Activated CD4-positive, alpha-beta T cell treated with anti-CD3 and anti-CD28 coated beads for 1 hour (primary cell): ENCODE data around the gene DOCK10.

Source experiments
- DNase-seq: peaks from one replicate; pipeline ENCODE4 v3.0.0-alpha.2; 2020

The DOCK10 gene

DNA sequence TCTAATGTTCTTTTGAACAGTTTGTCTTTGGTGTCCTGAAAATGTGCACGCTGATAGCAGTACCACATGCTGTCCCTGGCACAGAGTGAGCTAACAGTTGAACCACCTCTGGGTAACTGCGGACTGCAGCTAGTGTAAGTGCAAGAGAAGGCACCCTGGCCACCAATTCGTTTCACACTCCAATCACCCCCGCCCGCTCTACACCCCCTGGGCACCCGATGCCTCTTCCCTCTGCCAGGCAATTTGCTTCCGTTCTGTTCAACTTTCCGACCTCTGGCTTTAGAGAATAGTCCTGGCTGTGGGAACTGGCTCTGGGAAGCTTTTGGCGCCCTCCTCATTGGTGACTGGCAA lies 1.4 kb downstream of the DOCK10 start:
- no peak for DNase-seq

DNA sequence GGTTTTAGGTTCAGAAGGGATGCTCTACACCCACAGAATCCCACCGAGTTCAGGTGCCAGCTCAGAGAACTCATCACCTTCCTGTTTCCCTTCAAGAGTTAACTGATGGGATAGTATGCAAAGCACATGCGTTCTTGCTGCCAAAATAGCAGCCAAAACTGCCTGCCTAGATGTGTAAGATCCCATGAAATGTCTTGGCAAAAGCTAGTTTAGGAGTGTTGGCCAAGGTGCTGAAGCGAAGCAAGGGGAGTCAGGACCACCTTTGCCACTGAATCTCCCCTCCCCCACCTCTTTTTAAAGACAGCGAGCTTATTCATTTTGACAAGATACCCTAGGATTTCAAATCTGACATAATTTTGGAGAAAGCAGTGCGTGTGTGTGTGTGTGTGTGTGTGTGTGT lies 2.1 kb downstream of the DOCK10 start:
- DNase-seq: no peak

DNA sequence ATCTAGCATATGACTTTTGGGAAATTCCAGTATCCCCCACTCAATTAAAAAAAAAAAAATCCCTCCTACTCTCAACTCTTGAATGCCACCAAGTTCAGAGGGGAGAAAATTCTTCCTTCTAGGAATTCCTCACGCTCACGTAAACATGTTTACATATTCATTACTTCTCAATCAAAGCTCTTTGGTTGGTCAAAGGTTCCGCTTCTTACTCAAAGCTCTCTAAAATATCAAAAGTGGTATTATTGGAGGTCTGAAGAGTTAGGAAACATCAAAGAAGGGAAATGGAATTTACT lies 4.1 kb downstream of the DOCK10 start:
- no peak for DNase-seq

DNA sequence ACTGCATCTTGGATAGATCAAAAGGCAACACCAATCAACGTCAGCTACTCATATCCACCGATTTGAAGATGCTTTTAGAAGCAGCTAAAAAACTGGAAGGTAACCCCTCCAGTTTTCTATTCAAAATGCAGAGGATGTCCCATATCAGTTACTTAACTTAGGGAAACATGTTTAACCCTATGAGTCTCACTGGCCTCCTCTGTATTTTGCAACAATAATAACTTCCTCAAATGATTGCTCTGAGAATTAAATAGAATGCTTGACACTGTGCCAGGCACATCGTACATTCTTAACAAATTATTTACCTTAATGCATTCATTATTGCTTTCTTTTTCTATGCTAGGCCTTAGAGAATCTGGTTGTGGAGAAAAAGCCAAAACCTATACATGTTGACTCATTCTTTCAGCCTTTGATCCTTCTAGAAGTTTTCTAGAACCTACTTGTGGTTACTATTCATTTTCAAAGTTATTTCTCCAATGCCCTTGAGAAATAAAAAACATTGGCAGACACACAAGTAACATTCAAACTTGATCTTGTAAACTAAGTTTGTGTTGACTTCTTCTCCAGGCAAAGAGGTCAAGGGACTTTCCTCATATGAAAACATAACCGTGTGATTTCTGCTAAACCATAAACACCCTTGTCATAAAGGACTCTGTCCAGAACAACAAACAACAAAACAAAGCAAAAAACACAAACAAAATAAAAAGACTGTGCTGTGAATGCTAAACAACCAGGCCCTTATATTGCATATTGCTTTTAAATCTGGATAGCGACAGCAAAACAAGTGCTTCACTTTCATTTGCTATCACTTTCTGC lies 4.6 kb downstream of the DOCK10 start:
- no peak for DNase-seq

DNA sequence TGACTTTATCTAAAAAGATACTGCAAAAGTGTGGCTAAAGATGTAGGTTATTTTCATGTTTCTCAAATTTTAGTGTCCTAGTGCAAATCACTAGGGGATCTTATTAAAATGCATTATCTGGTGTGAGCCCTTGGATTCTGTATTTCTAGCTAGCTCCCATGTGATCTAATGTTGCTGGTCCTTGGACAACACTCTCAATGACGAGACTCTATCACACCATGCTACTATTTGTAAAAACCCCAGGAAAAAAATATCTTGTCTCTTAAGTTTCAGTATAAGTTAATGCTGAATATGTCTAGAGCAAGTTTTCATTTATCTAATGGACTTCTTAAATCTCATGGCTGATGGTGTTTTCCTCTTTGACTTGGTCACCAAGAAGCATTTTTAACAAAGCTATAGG lies 5.8 kb downstream of the DOCK10 start:
- no peak for DNase-seq

DNA sequence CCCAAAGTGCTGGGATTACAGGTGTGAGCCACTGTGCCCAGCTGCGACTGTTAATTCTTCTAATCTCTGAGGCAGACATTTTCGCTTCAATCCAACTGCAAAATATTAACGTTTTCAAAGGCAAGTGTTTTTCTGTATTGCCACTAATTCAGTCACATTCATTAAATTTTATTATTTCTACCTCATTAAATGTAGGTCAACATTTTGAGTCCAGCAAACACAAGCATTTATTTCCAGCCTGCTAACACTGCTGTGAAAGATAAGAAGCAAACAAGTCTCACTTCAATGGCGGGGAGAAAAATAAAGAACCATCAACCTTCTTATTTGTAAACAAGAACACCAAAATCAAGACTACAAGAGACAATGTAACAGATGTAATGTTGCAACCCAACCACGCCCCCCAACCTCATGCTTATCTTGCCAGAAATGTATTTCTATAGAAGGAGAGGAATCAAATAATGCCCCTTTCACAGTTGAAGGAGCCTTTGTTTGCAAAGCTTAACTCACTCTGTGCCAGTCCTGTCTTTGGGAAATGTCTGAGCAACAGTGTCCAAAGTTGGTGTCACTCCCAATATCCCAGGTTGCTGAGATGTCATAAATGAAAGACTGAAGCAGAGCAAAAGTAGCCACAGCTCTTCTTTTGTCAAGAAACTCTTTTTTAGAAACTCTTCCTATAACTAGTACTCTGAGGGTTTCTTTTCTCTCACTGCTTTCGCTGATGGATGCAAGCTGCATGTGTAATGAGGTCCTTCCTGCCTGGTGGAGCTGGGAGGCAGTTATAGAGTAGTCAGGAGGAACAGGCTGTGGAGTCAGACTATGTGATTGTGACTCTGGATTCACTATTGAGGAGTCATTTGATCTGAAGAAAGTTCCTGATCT lies 8.6 kb downstream of the DOCK10 start:
- DNase-seq: no peak

DNA sequence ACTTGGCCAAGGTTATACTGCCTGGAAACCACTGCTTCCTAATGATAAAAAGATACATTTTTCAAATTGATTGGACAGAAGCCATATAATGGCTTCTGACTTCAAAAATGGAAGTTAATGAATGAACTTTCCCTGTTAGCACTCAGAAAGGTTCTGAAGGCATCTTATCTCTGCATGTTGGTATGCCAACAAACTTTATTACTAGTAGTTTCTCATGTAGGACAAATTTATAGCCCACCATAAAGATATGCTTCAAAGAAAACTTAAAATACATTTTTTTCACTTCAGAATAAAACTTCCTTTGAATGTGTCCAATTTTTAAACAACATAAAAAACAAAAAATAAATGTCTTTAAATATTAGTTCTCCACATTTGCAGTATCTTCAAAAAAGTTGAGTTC lies 10.0 kb downstream of the DOCK10 start:
- no peak for DNase-seq

DNA sequence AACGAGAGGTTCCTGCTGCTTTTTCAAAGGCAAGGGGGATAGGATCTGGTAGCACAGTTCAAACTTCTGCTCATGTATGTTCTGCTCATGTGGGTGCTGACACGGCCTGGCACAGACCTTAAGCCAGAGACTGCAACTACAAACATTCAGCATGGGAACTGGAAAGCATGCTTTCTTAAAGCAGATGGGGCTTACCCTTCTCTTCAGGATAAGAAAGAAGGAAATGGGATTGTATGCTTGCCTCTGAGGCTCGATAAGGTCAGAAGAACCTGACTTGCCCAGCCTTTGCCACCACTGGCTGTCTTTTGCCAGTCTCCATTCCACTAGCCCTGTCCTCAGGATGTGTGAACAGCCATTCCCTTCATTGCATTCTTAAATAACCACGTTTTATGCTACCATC lies 10.7 kb downstream of the DOCK10 start:
- DNase-seq: no peak

DNA sequence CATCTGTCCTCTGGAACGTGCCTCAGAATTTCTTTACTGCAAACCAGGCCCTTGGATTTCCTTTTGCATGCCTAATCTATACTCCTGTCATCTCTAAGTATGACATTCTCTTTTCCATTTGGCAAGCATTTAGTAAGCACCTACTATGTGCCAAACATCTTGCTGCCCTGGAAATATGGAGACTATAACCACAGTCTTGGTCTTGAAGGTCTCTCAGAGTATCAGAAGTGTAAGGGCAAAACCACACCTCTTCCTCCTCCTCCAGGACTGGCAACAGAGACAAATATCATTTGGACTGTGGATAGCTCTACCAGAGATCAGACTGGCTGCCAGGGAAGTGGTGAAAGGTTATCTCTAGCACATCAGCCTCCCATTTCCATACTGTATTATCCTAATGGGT lies 11.4 kb downstream of the DOCK10 start:
- no peak for DNase-seq

DNA sequence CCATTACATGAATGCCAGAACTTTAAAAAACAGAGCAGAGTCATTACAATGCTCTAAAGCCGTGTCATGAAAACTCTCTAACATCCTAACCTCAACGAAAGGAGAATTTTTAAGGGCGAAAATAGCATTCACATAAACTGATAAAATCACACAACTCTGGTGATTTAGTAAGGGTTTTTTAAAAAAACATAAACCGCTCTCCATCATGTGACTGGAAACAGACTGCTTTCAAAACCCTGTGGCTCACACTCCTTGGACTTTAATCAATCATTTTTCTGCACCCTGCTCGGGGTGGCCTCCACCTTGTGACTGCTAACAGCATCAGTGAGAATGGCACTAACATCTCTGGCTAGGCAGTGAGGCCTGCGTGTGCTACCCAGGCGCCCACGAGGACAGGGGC lies 12.1 kb downstream of the DOCK10 start:
- DNase-seq: no peak

DNA sequence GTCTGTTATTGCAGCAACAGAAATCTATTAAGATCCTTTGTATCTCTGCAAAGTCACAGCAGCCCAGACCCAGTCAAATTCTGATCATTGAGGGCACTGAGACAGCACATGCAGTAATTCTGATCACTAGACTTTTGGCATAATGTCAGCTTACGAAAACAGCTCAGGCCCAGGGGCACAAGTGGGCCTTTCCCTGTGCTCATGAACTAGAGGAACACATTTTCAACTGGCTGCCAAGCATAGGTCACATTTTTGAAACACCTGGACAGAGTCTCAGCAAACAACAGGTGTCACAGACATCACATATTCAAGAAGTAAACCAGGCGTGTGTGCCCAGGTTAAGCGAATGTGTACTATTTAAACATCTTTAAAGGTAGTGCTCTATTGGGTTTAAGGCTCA lies 13.7 kb downstream of the DOCK10 start:
- no peak for DNase-seq

DNA sequence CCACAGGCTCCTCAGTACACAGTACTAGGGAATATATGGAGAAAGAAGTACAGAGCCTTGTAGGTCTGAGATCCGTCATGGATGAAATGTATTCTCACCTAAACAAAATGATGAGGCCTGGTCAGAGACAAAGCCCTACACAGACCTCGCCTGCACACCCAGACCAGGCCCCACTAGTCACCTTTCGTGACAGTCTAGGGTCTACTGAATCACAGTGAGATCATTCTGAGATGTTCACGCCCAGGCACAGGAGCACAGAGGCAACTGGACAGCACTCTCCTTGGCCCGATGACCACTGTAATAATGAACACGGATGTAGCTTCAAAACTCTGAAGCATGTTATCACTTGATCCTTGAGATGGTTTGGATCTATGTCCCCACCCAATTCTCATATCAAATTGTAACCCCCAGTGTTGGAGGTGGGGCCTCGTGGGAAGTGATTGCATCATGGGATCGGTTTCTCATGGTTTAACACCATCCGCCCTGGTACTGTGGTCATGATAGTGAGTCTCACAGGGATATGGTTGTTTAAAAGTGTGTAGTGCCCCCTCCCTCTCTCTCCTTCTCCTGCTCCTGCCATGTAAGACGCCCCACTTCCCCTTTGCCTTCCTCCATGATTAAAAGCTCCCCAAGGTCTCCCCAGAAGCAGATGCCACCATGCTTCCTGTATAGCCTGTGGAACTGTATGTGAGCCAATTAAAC lies 15.1 kb downstream of the DOCK10 start:
- no peak for DNase-seq

DNA sequence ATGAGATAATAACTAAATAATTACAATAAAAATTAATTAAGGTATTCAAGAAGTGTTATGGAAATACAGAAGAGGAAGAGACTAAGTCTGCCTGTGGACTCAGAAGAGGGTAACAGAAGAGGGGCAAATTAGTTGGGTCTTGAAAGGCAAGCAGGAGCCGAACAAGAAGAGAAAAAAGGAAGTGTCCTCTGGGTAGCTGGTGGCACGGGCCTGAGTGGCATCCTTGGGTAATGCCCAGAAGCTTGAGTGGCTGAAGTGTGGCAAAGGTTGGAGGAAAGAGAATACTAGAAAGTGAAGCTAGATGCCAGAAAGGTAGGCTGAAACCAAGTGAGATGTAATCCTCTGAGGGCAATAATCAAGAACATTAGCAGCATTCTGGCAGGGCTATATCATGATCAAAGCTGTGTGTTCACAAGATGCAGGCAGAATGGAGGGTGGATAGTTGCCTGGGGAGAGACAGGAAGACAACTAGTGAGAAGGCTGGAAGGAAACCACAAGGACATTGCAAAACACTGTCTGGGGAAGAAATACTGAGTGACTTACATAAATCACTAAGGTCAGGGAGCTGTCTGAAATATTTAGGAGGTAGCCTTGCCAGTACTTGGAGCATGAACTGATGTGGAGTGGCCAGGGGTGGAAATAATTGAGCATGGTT lies 16.2 kb downstream of the DOCK10 start:
- no peak for DNase-seq

DNA sequence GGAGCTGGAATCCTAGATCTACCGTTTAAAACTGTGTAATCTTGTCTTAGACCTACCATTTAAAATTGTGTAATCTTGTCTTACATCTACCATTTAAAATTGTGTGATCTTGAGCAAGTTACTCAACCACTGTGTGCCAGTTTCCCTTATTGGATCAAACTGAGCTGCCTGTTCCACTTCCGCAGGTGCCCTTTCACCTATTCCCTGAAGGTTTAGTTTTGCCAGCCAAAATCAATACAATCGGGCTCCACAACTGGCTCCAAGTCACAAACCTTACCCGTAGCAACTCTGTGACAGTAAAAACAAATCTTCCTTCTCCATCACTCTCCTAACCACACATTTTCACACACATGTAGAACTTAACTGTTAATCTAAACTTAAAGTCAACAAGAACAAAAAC lies 20.1 kb downstream of the DOCK10 start:
- DNase-seq: no peak

DNA sequence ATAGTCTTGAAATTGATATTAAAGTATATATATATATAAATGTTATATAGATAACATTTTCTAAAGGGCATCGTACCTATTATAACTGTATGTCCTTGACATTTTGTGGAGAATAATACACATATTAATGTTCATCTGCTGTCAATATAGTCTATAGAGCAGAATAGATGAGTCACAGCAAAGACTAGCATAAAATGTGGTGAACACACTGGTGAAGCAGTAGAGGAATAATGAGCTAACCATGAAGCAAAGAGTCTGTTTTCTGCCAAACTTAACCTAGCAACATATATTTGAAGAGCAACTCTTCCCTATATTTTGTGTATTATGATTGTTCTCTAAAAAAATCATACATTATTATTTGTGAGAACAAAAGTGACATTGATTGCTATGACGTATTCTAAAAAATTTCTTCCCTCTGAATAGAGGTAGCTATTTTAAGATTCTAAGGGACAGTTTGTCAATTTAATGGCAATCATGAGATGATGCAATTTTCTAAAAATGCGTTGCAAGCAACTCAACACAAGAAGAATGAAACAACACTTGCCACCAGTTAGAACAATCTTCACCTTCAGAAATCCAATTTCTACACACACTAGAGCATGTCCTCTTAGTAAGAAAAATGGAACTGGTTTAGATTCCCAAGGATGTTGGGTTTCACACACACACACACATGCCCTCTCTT lies 22.0 kb downstream of the DOCK10 start:
- no peak for DNase-seq

DNA sequence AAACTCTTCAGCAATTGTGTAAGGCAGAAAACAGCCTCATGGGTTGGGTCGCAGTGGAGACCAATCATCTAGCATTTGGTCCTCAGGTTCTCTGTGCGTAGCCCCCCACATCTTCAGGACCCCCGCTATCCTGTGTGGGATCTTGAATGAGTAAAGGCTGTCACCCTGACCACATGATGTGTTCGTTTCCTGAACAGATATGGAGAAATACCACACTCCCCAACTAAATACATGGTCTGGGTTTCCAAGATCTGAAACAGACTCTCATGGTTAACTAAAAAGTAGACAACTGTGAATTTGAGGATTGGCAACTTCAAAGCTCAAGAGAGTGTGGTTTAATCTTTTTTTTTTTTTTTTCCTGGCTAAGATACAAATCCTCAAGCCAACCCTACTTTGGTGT lies 23.2 kb downstream of the DOCK10 start:
- DNase-seq: no peak

DNA sequence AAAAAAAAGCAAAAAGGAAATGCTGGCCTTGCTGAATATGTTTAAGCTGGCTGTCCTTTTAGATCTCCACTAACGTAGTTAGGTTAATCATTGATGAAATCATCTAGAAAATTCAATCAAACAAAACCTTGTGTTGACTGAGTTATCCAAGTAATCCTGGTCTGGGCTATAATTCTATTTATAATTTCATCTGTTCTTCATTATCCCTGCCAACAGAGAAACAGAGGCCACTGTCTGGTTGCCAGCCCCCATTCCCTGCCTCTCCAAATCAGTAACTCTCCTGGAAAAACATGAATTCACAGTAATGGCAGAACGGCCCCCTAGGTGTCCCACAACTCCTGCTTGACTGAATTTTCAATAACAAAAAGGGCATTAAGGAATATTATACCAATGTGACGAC lies 24.6 kb downstream of the DOCK10 start:
- no peak for DNase-seq

DNA sequence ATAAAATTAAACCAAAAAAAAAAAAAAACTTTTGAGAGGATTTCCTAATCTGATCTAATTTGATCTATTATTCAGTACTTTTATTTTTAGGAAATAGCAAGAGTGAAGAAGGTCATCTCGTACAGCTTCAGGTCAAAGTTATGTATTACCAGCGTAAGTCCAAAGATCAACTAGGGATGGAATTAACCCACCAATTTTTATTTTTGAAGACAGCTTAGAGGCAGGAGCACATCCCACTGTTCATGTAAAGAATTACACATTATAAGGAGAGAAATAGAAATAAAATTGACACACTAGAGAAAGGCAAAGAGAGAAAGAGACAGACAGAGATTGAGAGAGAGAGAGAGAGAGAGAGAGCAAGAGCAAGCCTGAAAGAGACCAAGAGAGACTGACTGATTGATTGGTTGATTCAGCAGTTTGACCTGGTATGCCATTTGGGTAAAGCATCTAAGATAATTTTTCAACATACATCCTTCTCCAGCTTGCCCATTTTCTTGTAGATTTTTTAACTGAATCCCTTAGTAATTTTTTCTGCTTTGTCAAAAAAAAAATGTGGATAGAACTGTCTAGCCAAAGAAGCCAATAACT lies 25.1 kb downstream of the DOCK10 start:
- DNase-seq: no peak

DNA sequence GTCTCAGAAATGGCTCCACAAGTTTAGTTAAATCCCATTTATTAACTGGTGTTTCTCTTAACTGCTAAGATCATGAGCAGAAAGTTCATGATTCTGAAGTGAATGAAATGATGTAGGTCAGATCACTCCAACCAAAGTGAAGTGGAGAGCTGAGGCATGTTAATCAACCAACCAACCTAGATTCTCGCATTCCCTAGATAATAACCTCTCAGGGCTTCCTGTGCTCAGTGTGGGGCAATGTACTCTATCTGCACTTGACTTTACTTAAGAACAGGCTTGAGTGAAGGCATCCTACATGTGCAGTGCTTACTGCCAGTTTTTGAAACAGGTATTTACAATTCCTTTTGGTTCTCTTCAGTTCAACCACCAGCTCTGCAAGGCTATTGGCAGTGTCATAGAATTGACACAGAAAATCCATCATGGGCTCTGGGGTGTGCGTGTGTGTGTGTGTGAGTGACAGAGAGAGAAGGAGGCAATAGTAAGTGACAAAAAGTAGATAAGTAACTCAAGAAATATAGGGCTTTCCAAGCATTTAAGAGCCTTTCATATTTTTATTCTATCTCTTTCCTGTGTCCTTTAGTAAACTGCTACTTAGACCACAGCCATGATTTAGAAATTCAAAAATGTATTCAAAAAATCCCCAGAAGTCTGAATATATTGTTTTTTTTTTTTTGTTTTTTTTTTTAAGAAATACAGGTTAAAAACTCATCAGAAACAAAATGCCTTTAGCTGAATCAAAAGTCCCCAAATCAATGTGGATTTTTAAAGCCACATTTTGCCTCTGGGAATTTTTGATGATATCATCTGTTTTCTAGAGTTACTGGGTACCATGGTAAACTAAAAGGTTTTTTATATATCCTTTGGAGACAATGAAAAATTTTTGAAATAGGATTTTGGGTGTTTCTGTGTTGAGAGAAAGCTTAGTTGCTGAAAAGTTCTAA lies 28.6 kb downstream of the DOCK10 start:
- no peak for DNase-seq

DNA sequence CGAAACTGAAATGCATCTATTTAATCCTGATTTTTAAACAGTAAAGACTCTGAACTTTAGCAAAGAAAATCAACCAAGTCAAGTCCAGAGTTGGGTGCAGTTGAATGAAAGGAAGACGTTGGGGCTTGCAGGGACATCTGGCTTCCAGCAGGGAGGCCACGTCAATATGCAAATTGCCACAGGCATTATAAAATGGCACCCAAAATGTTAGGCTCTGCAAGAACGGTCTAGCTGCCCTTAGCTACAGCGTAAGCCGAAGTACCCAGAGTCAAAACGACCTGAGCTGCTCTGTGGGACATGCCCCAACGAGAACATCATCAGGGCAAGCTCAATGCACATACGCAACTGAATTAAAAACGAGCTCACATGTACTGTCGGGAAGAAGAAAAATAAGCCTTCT lies 30.7 kb downstream of the DOCK10 start:
- DNase-seq: no peak

DNA sequence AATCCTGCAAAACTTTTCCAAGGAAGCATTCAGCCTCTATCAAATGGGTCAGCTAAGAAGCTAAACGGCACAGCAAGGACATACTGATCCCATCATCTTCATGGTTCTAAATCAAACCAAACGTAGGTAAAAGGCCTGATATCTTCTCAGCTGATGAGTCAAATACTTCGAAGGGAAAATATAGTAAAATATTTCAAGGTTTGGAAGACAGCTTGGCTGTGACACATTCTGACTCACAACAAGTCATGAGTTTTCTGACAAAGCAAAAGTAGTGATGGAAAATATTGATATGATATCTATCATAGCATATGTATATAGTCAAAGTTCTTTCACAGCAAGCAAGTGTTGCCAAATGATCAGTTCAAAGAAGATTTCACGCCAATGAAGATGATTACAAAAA lies 31.5 kb downstream of the DOCK10 start:
- no peak for DNase-seq
